ENCODE data around the gene CCDC82.

DNA sequence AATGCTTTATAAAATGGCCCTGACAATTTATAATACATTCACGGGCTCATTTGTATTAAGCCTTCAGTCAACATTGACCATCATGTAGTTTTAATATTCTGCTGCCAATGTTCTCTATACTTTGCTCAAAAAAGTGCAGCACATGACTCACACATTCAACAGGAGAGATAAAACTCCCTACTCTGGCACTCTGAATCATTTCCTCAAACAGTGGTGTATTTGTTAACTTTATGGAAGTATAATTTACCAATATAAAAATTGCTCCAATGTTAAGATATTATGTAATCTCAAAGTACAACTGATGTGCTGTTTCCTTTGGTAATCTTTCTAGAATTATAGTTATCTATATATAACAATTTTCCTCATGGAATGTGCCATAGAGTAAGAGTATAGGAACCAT, 86.6 kb downstream of the CCDC82 start:
- TF ChIP-seq MAX (IDR thresholded peaks at IDR 0.05) (no peak), RAD21 (IDR thresholded peaks at IDR 0.05; ENCODE audit: low read depth) (no peak), EP300 (IDR thresholded peaks at IDR 0.05; ENCODE audit: borderline replicate concordance) (no peak), CEBPB (IDR thresholded peaks at IDR 0.05) (no peak), TAF1 (IDR thresholded peaks at IDR 0.05; ENCODE audit: low read depth) (no peak), YY1 (IDR thresholded peaks at IDR 0.05; ENCODE audit: low read depth) (no peak), FOXM1 (IDR thresholded peaks at IDR 0.05; ENCODE audit: borderline replicate concordance, low read depth) (no peak), TCF12 (IDR thresholded peaks at IDR 0.05; ENCODE audit: low read depth) (no peak), EGR1 (IDR thresholded peaks at IDR 0.05) (no peak), NFIC (IDR thresholded peaks at IDR 0.05) (no peak), USF1 (IDR thresholded peaks at IDR 0.05) (no peak), TEAD4 (IDR thresholded peaks at IDR 0.05) (no peak)
- TF ChIP-seq, protein P1, sequence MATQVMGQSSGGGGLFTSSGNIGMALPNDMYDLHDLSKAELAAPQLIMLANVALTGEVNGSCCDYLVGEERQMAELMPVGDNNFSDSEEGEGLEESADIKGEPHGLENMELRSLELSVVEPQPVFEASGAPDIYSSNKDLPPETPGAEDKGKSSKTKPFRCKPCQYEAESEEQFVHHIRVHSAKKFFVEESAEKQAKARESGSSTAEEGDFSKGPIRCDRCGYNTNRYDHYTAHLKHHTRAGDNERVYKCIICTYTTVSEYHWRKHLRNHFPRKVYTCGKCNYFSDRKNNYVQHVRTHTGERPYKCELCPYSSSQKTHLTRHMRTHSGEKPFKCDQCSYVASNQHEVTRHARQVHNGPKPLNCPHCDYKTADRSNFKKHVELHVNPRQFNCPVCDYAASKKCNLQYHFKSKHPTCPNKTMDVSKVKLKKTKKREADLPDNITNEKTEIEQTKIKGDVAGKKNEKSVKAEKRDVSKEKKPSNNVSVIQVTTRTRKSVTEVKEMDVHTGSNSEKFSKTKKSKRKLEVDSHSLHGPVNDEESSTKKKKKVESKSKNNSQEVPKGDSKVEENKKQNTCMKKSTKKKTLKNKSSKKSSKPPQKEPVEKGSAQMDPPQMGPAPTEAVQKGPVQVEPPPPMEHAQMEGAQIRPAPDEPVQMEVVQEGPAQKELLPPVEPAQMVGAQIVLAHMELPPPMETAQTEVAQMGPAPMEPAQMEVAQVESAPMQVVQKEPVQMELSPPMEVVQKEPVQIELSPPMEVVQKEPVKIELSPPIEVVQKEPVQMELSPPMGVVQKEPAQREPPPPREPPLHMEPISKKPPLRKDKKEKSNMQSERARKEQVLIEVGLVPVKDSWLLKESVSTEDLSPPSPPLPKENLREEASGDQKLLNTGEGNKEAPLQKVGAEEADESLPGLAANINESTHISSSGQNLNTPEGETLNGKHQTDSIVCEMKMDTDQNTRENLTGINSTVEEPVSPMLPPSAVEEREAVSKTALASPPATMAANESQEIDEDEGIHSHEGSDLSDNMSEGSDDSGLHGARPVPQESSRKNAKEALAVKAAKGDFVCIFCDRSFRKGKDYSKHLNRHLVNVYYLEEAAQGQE (IDR thresholded peaks at IDR 0.05; ENCODE audit: low read depth): no peak

Data from Ishikawa (cell line).